WTC11 (cell line): ENCODE measurements around the gene SLF1.

Experiments
- CREM ChIP-seq: sonication (generic); formaldehyde crosslinking; IDR thresholded peaks from 2 replicates; pipeline ENCODE4 v1.8.1; 2022; ENCODE audit warnings: mild to moderate bottlenecking, missing genetic modification reagents, moderate library complexity
- ESRRA ChIP-seq: sonication (generic); formaldehyde crosslinking; IDR thresholded peaks from 2 replicates; pipeline ENCODE4 v1.8.1; 2022; ENCODE audit warnings: mild to moderate bottlenecking, missing genetic modification reagents, borderline replicate concordance
- NR1H2 ChIP-seq: sonication (generic); formaldehyde crosslinking; IDR thresholded peaks from 2 replicates; pipeline ENCODE4 v1.9.0; 2021; ENCODE audit warnings: mild to moderate bottlenecking, moderate library complexity, missing genetic modification reagents
- NR3C1 ChIP-seq: sonication (generic); formaldehyde crosslinking; conservative IDR thresholded peaks from 2 replicates; pipeline ENCODE4 v1.8.1; 2023; ENCODE audit warnings: low read depth, mild to moderate bottlenecking, missing genetic modification reagents
- ZBTB21 ChIP-seq: sonication (generic); formaldehyde crosslinking; IDR thresholded peaks from 2 replicates; pipeline ENCODE4 v1.8.1; 2023; ENCODE audit warnings: mild to moderate bottlenecking, missing genetic modification reagents, borderline replicate concordance
- ZNF138 ChIP-seq: sonication (generic); formaldehyde crosslinking; conservative IDR thresholded peaks from 2 replicates; pipeline ENCODE4 v1.8.1; 2022; ENCODE audit warnings: mild to moderate bottlenecking, moderate library complexity, missing genetic modification reagents
- ZNF423 ChIP-seq: fragments of 250-450 bp; sonication (Bioruptor Pico); IDR thresholded peaks from 2 replicates; pipeline ENCODE4 v2.1.2; 2022; ENCODE audit warnings: mild to moderate bottlenecking, moderate library complexity
- TF ChIP-seq, protein P1 (sequence below): fragments of 200-600 bp; IDR thresholded peaks from 2 replicates; pipeline ENCODE4 v1.8.0; 2022; ENCODE audit warnings: antibody characterized with exemption
- TF ChIP-seq, protein P2 (sequence below): sonication (generic); formaldehyde crosslinking; IDR thresholded peaks from 2 replicates; pipeline ENCODE4 v1.8.1; 2022; ENCODE audit warnings: mild to moderate bottlenecking, moderate library complexity, missing genetic modification reagents
- TF ChIP-seq, protein P3 (sequence below): sonication (generic); formaldehyde crosslinking; IDR thresholded peaks from 2 replicates; pipeline ENCODE4 v1.8.0; 2023; ENCODE audit warnings: mild to moderate bottlenecking, missing genetic modification reagents
- TF ChIP-seq, protein P4 (sequence below): sonication (generic); formaldehyde crosslinking; conservative IDR thresholded peaks from 2 replicates; pipeline ENCODE4 v1.8.1; 2022; ENCODE audit warnings: mild to moderate bottlenecking, missing genetic modification reagents

DNA sequence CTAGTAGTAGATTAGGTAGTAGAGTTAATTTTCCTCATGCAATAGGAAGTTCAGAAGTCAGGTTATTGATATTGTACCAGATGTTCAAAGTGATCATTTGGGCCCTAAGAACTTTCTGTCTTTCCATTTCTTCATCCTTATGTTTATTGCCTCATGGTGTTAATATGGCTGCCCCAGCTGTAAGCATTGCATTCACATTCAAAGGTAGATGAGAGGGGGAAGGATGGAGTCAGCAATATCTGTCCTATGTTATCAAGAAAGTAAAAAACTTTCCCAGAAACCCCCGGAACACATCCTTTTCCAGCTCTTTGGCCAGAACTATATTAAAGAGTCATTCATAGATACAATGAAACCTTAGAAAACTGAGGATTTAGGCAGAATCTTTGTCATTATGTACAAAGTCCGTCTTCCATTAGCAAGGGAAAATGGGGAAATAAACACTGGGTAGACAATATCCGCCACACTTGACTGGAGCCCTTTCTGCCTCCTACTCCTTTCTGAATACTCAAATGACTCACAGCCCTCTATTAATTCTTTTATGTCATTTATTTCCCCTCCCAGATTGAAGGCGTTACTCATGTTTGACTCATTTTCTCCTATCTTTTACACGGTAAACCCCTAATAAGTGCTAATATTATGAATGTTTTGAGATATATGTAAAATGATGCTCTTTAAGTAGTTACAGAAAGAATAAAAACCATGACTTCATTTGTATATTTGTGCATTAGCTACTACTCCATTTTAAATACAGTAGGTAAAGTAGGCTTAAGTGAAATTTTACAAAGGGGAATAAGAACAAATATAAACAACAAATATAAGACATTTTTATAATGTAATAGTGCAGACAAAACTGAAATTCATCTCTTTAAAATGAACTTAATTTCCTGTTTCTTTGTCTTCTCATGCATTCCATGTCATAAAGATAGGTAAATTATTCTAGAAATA is 127.6 kb downstream of the SLF1 start:
- no peak for TF ChIP-seq ZNF423 (CRISPR knock-in tag)
- TF ChIP-seq ZNF138 (CRISPR knock-in tag), result no peak
- no peak for TF ChIP-seq NR3C1 (CRISPR knock-in tag)
- TF ChIP-seq ESRRA, result no peak
- TF ChIP-seq, protein P1, sequence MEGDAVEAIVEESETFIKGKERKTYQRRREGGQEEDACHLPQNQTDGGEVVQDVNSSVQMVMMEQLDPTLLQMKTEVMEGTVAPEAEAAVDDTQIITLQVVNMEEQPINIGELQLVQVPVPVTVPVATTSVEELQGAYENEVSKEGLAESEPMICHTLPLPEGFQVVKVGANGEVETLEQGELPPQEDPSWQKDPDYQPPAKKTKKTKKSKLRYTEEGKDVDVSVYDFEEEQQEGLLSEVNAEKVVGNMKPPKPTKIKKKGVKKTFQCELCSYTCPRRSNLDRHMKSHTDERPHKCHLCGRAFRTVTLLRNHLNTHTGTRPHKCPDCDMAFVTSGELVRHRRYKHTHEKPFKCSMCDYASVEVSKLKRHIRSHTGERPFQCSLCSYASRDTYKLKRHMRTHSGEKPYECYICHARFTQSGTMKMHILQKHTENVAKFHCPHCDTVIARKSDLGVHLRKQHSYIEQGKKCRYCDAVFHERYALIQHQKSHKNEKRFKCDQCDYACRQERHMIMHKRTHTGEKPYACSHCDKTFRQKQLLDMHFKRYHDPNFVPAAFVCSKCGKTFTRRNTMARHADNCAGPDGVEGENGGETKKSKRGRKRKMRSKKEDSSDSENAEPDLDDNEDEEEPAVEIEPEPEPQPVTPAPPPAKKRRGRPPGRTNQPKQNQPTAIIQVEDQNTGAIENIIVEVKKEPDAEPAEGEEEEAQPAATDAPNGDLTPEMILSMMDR, result no peak
- TF ChIP-seq ZBTB21, result no peak
- no peak for TF ChIP-seq NR1H2 (CRISPR knock-in tag)
- TF ChIP-seq, protein P2, sequence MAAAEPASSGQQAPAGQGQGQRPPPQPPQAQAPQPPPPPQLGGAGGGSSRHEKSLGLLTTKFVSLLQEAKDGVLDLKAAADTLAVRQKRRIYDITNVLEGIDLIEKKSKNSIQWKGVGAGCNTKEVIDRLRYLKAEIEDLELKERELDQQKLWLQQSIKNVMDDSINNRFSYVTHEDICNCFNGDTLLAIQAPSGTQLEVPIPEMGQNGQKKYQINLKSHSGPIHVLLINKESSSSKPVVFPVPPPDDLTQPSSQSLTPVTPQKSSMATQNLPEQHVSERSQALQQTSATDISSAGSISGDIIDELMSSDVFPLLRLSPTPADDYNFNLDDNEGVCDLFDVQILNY, result no peak
- TF ChIP-seq, protein P3, sequence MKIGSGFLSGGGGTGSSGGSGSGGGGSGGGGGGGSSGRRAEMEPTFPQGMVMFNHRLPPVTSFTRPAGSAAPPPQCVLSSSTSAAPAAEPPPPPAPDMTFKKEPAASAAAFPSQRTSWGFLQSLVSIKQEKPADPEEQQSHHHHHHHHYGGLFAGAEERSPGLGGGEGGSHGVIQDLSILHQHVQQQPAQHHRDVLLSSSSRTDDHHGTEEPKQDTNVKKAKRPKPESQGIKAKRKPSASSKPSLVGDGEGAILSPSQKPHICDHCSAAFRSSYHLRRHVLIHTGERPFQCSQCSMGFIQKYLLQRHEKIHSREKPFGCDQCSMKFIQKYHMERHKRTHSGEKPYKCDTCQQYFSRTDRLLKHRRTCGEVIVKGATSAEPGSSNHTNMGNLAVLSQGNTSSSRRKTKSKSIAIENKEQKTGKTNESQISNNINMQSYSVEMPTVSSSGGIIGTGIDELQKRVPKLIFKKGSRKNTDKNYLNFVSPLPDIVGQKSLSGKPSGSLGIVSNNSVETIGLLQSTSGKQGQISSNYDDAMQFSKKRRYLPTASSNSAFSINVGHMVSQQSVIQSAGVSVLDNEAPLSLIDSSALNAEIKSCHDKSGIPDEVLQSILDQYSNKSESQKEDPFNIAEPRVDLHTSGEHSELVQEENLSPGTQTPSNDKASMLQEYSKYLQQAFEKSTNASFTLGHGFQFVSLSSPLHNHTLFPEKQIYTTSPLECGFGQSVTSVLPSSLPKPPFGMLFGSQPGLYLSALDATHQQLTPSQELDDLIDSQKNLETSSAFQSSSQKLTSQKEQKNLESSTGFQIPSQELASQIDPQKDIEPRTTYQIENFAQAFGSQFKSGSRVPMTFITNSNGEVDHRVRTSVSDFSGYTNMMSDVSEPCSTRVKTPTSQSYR, result no peak
- TF ChIP-seq, protein P4, sequence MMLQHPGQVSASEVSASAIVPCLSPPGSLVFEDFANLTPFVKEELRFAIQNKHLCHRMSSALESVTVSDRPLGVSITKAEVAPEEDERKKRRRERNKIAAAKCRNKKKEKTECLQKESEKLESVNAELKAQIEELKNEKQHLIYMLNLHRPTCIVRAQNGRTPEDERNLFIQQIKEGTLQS (CRISPR knock-in tag), result no peak
- TF ChIP-seq CREM, result no peak
